SU-DHL-6 (cell line): Measurements from ENCODE around the gene PLCD1.

Experiments used
- H2AFZ ChIP-seq: fragments of 200-600 bp; sonication (generic); 2 replicates; pipeline ENCODE4 v1.6.1; 2014; ENCODE audit warnings: low read depth, mild to moderate bottlenecking, moderate library complexity, mixed read lengths, antibody characterized with exemption, low read length; ENCODE audit not compliant: severe bottlenecking
- H3F3A ChIP-seq: fragments of 200-600 bp; shearing (Covaris generic); 2 replicates; pipeline ENCODE4 v1.6.0; 2016; ENCODE audit warnings: antibody characterized with exemption, mild to moderate bottlenecking; ENCODE audit not compliant: insufficient read depth
- H3K27ac ChIP-seq: fragments of 200-600 bp; sonication (generic); 2 replicates; pipeline ENCODE4 v1.5.1; 2016; ENCODE audit warnings: low read depth, mild to moderate bottlenecking, low read length, moderate library complexity, mixed read lengths
- H3K27me3 ChIP-seq: fragments of 200-600 bp; sonication (generic), shearing (Covaris generic); 2 replicates; pipeline ENCODE4 v1.6.0; 2014; ENCODE audit warnings: mild to moderate bottlenecking, low read length
- H3K36me3 ChIP-seq: fragments of 200-600 bp; sonication (generic); 2 replicates; pipeline ENCODE4 v1.6.1; 2014; ENCODE audit warnings: mild to moderate bottlenecking, low read length, mixed read lengths
- H3K4me2 ChIP-seq: fragments of 300-600, 200-600 bp; shearing (Covaris generic), sonication (generic); 2 replicates; pipeline ENCODE4 v1.6.0; 2014; ENCODE audit warnings: low read length, low read depth, mild to moderate bottlenecking; ENCODE audit not compliant: poor library complexity, severe bottlenecking
- H3K4me3 ChIP-seq: fragments of 200-600 bp; sonication (generic); 2 replicates; pipeline ENCODE4 v1.5.1; 2014; ENCODE audit warnings: antibody characterized with exemption, low read length, mild to moderate bottlenecking, mixed read lengths; ENCODE audit not compliant: insufficient read depth, poor library complexity, severe bottlenecking
- H3K79me2 ChIP-seq: fragments of 200-600 bp; sonication (generic); 2 replicates; pipeline ENCODE4 v1.6.1; 2014; ENCODE audit warnings: mild to moderate bottlenecking, low read length, moderate library complexity; ENCODE audit not compliant: insufficient read depth
- H3K9ac ChIP-seq: fragments of 200-600 bp; sonication (generic); 2 replicates; pipeline ENCODE4 v1.7.0; 2014; ENCODE audit warnings: mild to moderate bottlenecking, low read length
- H3K9me2 ChIP-seq: fragments of 200-600 bp; sonication (generic); replicated peaks from 2 replicates; pipeline ENCODE4 v1.6.1; 2014; ENCODE audit warnings: low read length; ENCODE audit not compliant: insufficient read depth
- H3K9me3 ChIP-seq: fragments of 200-600 bp; sonication (generic); 2 replicates; pipeline ENCODE4 v1.6.1; 2014; ENCODE audit warnings: low read length, mixed read lengths; ENCODE audit not compliant: insufficient read depth
- H4K20me1 ChIP-seq: fragments of 200-600 bp; sonication (generic); 2 replicates; pipeline ENCODE4 v1.6.1; 2014; ENCODE audit warnings: low read depth, mild to moderate bottlenecking, antibody characterized with exemption, low read length, moderate library complexity, mixed read lengths
- CTCF ChIP-seq: fragments of 200-600 bp; sonication (generic); IDR thresholded peaks from one replicate; pipeline ENCODE4 v1.5.1; 2017; ENCODE audit warnings: antibody characterized with exemption, mild to moderate bottlenecking, low read length, moderate library complexity; ENCODE audit not compliant: insufficient read depth, poor library complexity, severe bottlenecking
- EZH2phosphoT487 ChIP-seq: fragments of 200-600 bp; sonication (generic), shearing (Covaris generic); conservative IDR thresholded peaks from 2 replicates; pipeline ENCODE4 v1.6.1; 2018; ENCODE audit warnings: mild to moderate bottlenecking, antibody characterized with exemption, low read length, moderate library complexity, mixed read lengths

PLCD1 gene

GRCh38 chr3:38004415-38005075, 24.9 kb downstream of the PLCD1 start:
- no peak overlapping the region for H3K27ac ChIP-seq

DNA sequence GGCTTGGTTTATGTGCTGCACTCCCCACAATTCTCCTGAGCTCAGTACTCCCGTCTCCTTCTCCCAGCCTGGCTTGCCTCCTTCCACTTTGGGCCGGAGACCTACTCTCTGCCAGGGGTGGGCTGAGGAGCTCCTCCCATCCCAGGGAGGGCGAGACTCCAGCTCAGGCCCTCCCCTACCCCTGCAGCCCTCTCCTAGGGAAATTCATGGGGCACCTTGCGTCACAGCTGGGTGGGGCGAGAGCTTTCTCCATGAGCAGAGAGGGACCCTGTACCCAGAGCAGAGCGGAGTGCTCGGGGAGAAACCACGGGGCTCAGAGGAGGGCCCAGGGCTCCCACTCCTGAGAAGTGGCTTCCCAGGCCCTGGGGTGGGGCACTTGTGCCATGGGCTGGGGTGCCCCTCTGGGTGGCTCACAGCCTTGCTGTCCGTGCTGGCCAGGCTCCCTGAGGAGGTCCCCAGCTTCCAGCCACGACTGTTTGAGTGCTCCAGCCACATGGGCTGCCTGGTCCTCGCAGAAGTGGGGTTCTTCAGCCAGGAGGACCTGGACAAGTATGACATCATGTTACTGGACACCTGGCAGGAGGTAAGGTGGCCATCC, 25.5 kb downstream of the PLCD1 start:
- Histone ChIP-seq H3K9me2 (no peaks in the 10 kb centered on the region), H4K20me1 (no peaks in the 10 kb centered on the region), H3K27ac (no peak overlapping the region), H3K9ac (no peak overlapping the region), H3K27me3 (no peaks in the 10 kb centered on the region), H3K9me3 (no peaks in the 10 kb centered on the region), H2AFZ (no peak overlapping the region), H3K4me2 (no peak overlapping the region), H3F3A (no peaks in the 10 kb centered on the region), H3K36me3 (no peaks in the 10 kb centered on the region), H3K4me3 (no peak overlapping the region), H3K79me2 (no peaks in the 10 kb centered on the region)
- TF ChIP-seq CTCF, result no peak

More at GRCh38 chr3:38004415-38005075, 24.9 kb downstream of the PLCD1 start:
- no peaks in the 10 kb centered on the region for H3K79me2 ChIP-seq
- H3K9me2 ChIP-seq, result no peaks in the 10 kb centered on the region
- H3F3A ChIP-seq, result no peaks in the 10 kb centered on the region
- TF ChIP-seq EZH2phosphoT487 (no peak), CTCF (peak; percentile 49)
- no peak overlapping the region for H3K9ac ChIP-seq
- H2AFZ ChIP-seq, result no peak overlapping the region
- no peaks in the 10 kb centered on the region for H3K36me3 ChIP-seq
- H3K4me3 ChIP-seq, result no peak overlapping the region
- no peaks in the 10 kb centered on the region for H3K9me3 ChIP-seq
- H3K4me2 ChIP-seq, result no peak overlapping the region
- no peaks in the 10 kb centered on the region for H4K20me1 ChIP-seq
- H3K27me3 ChIP-seq, result no peaks in the 10 kb centered on the region

GRCh38 chr3:38003371-38003816, 26.0 kb downstream of the PLCD1 start:
- Histone ChIP-seq H3K27me3 (no peaks in the 10 kb centered on the region), H2AFZ (no peak overlapping the region), H3F3A (no peaks in the 10 kb centered on the region), H3K9me3 (no peaks in the 10 kb centered on the region), H3K9me2 (no peaks in the 10 kb centered on the region), H3K4me3 (no peak overlapping the region), H3K4me2 (no peak overlapping the region), H4K20me1 (no peaks in the 10 kb centered on the region), H3K27ac (no peak overlapping the region), H3K9ac (no peak overlapping the region), H3K36me3 (no peaks in the 10 kb centered on the region), H3K79me2 (no peaks in the 10 kb centered on the region)
- TF ChIP-seq CTCF (peak; percentile 78), EZH2phosphoT487 (no peak)
